SK-N-SH treated with all-trans-retinoic acid at 6 μM for 48 hours (cell line): ENCODE results near the gene GRK3.

ENCODE experiments used
- ATAC-seq: fragments of 200-7000 bp; cut with Tn5 transposase; 3 replicates; pipeline ENCODE4 v1.9.1; 2020; ENCODE audit warnings: mild to moderate bottlenecking, moderate library complexity
- ARNTL ChIP-seq: fragments of 450-650 bp; formaldehyde crosslinking; IDR thresholded peaks from 2 replicates; pipeline ENCODE4 v1.5.0; 2020; ENCODE audit warnings: low read depth, mild to moderate bottlenecking, moderate library complexity, borderline replicate concordance
- BACH2 ChIP-seq: fragments of 250-450 bp; sonication (Bioruptor Pico); IDR thresholded peaks from 2 replicates; pipeline ENCODE4 v1.9.0; 2021; ENCODE audit warnings: mild to moderate bottlenecking, borderline replicate concordance
- CSDC2 ChIP-seq: fragments of 250-450 bp; sonication (Bioruptor Pico); IDR thresholded peaks from 2 replicates; pipeline ENCODE4 v1.5.0; 2020; ENCODE audit warnings: mild to moderate bottlenecking, moderate library complexity
- CSRNP3 ChIP-seq: fragments of 250-450 bp; sonication (Bioruptor Pico); IDR thresholded peaks from 2 replicates; pipeline ENCODE4 v1.5.1; 2021; ENCODE audit warnings: mild to moderate bottlenecking, moderate library complexity
- ESRRG ChIP-seq: fragments of 250-450 bp; sonication (Bioruptor Pico); IDR thresholded peaks from 2 replicates; pipeline ENCODE4 v1.6.1; 2021; ENCODE audit warnings: mild to moderate bottlenecking
- ISL1 ChIP-seq: fragments of 250-450 bp; sonication (Bioruptor Pico); IDR thresholded peaks from 2 replicates; pipeline ENCODE4 v2.1.2; 2022; ENCODE audit warnings: mild to moderate bottlenecking, moderate library complexity
- OSR1 ChIP-seq: fragments of 250-450 bp; sonication (Bioruptor Pico); IDR thresholded peaks from 2 replicates; pipeline ENCODE4 v1.8.0; 2022; ENCODE audit warnings: moderate library complexity, mild to moderate bottlenecking, inconsistent platforms
- PATZ1 ChIP-seq: fragments of 250-450 bp; sonication (Bioruptor Pico); IDR thresholded peaks from 2 replicates; pipeline ENCODE4 v1.8.0; 2020; ENCODE audit warnings: mild to moderate bottlenecking, moderate library complexity, borderline replicate concordance
- POU6F1 ChIP-seq: fragments of 250-450 bp; sonication (Bioruptor Pico); IDR thresholded peaks from 2 replicates; pipeline ENCODE4 v1.8.0; 2021; ENCODE audit warnings: low read depth, mild to moderate bottlenecking, moderate library complexity, borderline replicate concordance
- PPARA ChIP-seq: fragments of 250-450 bp; sonication (Bioruptor Pico); IDR thresholded peaks from 2 replicates; pipeline ENCODE4 v1.5.0; 2020; ENCODE audit warnings: mild to moderate bottlenecking, borderline replicate concordance
- RARB ChIP-seq: fragments of 250-450 bp; sonication (Bioruptor Pico); IDR thresholded peaks from 2 replicates; pipeline ENCODE4 v1.8.0; 2021; ENCODE audit warnings: mild to moderate bottlenecking, moderate library complexity
- SNAI2 ChIP-seq: fragments of 250-450 bp; sonication (Bioruptor Pico); IDR thresholded peaks from 2 replicates; pipeline ENCODE4 v1.5.0; 2020; ENCODE audit warnings: mild to moderate bottlenecking, moderate library complexity
- TCF4 ChIP-seq: fragments of 250-450 bp; sonication (Bioruptor Pico); IDR thresholded peaks from 2 replicates; pipeline ENCODE4 v1.8.0; 2021; ENCODE audit warnings: mild to moderate bottlenecking, moderate library complexity, borderline replicate concordance
- TOX ChIP-seq: fragments of 250-450 bp; sonication (Bioruptor Pico); IDR thresholded peaks from 2 replicates; pipeline ENCODE4 v1.8.0; 2021; ENCODE audit warnings: mild to moderate bottlenecking, moderate library complexity, borderline replicate concordance
- TSHZ2 ChIP-seq: fragments of 250-450 bp; sonication (Bioruptor Pico); IDR thresholded peaks from 2 replicates; pipeline ENCODE4 v1.5.0; 2020; ENCODE audit warnings: mild to moderate bottlenecking, moderate library complexity
- ZC3H10 ChIP-seq: fragments of 250-450 bp; sonication (Bioruptor Pico); IDR thresholded peaks from 2 replicates; pipeline ENCODE4 v1.5.1; 2021; ENCODE audit warnings: mild to moderate bottlenecking, moderate library complexity
- ZFP3 ChIP-seq: fragments of 250-450 bp; sonication (Bioruptor Pico); IDR thresholded peaks from 2 replicates; pipeline ENCODE4 v1.5.0; 2020; ENCODE audit warnings: mild to moderate bottlenecking, moderate library complexity
- ZFP30 ChIP-seq: fragments of 450-650 bp; formaldehyde crosslinking; IDR thresholded peaks from 2 replicates; pipeline ENCODE4 v1.5.0; 2022; ENCODE audit warnings: mild to moderate bottlenecking, moderate library complexity
- ZNF565 ChIP-seq: fragments of 450-650 bp; formaldehyde crosslinking; conservative IDR thresholded peaks from 2 replicates; pipeline ENCODE4 v1.5.0; 2020; ENCODE audit warnings: low read depth, mild to moderate bottlenecking, moderate library complexity

The GRK3 gene

GRCh38 chr22:25545146-25545545 lies 19.3 kb upstream of the GRK3 start (continued):
- TF ChIP-seq CSRNP3 (CRISPR knock-in tag) (no peak), ZFP30 (CRISPR knock-in tag) (no peak), TCF4 (CRISPR knock-in tag) (no peak), ISL1 (CRISPR knock-in tag) (no peak), TOX (CRISPR knock-in tag) (no peak), CSDC2 (CRISPR knock-in tag) (no peak)

- no peak for ATAC-seq
- TF ChIP-seq ESRRG (CRISPR knock-in tag) (no peak), TSHZ2 (no peak), SNAI2 (CRISPR knock-in tag) (no peak), ARNTL (CRISPR knock-in tag) (no peak), BACH2 (CRISPR knock-in tag) (no peak), CSRNP3 (CRISPR knock-in tag) (no peak), RARB (CRISPR knock-in tag) (no peak)
Observed at GRCh38 chr22:25545672-25546071, 18.8 kb upstream of the GRK3 start.

- no peak for TF ChIP-seq ZNF565 (CRISPR knock-in tag)
- no peak for TF ChIP-seq OSR1
- TF ChIP-seq ARNTL (CRISPR knock-in tag): no peak
- no peak for TF ChIP-seq TCF4 (CRISPR knock-in tag)
- TF ChIP-seq RARB (CRISPR knock-in tag): no peak
- no peak for TF ChIP-seq PPARA (CRISPR knock-in tag)
- no peak for TF ChIP-seq ZFP30 (CRISPR knock-in tag)
- no peak for TF ChIP-seq BACH2 (CRISPR knock-in tag)
- no peak for TF ChIP-seq TOX (CRISPR knock-in tag)
- TF ChIP-seq POU6F1: no peak
- no peak for TF ChIP-seq ZC3H10 (CRISPR knock-in tag)
- no peak for TF ChIP-seq ESRRG (CRISPR knock-in tag)
- TF ChIP-seq SNAI2 (CRISPR knock-in tag): no peak
- no peak for TF ChIP-seq ZFP3 (CRISPR knock-in tag)
- no peak for TF ChIP-seq PATZ1 (CRISPR knock-in tag)
- ATAC-seq: no peak
Observed at GRCh38 chr22:25546242-25546641, 18.2 kb upstream of the GRK3 start.

GRCh38 chr22:25546751-25547150 lies 17.7 kb upstream of the GRK3 start:
- peak; percentile 46 for ATAC-seq
- peak; percentile 34 for TF ChIP-seq ISL1 (CRISPR knock-in tag)
- no peak for TF ChIP-seq RARB (CRISPR knock-in tag)
- TF ChIP-seq BACH2 (CRISPR knock-in tag): no peak
- no peak for TF ChIP-seq ZC3H10 (CRISPR knock-in tag)
- no peak for TF ChIP-seq ARNTL (CRISPR knock-in tag)
